ENCODE data around the gene PRSS21.

Gene PRSS21

DNA sequence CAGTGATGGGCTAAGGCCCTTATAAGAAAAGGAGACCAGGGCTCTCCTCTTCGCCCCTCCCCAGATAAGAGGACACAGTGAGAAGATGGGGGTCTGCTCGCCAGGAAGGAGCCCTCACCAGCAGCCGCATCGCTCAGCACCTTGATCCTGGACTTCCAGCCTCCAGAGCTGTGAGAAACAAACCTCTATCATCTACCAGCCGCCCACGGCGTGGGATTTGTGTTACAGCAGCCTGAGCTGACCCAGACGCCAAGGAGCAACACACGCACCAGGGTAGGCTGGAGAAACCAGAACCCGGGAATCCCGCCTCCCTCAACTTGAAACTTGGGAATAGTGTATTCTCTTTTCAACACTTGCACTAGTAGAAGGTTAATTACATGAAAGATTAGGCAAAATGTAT is 8.9 kb downstream of the PRSS21 start:
- no peak for DNase-seq (ENCODE audit: low spot score)

- DNase-seq (ENCODE audit: low spot score) = no peak
Observed at GRCh38 chr16:2826591-2827373, 9.7 kb downstream of the PRSS21 start.

DNA sequence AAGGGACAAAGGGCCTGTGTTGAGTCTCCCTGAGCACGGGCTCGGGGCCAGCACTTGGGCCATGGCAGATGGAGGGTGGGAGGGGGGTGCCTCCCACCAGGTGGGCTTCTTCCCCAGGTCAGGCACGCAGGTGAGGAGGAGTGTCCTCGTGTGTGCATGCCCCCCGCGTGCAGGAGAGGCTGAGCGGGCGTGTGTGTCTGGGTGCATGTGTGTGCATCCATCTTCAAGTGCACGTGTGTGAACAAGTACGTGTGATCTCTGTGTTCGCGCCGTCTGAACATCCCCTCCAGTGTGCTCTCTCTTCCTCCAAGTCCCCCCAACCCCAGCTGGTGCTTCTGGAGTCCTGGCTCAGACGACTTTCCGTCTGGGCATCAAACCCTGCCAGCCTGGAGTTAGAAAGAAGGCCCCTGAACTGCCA is 10.3 kb downstream of the PRSS21 start:
- no peak for DNase-seq (ENCODE audit: low spot score)

DNA sequence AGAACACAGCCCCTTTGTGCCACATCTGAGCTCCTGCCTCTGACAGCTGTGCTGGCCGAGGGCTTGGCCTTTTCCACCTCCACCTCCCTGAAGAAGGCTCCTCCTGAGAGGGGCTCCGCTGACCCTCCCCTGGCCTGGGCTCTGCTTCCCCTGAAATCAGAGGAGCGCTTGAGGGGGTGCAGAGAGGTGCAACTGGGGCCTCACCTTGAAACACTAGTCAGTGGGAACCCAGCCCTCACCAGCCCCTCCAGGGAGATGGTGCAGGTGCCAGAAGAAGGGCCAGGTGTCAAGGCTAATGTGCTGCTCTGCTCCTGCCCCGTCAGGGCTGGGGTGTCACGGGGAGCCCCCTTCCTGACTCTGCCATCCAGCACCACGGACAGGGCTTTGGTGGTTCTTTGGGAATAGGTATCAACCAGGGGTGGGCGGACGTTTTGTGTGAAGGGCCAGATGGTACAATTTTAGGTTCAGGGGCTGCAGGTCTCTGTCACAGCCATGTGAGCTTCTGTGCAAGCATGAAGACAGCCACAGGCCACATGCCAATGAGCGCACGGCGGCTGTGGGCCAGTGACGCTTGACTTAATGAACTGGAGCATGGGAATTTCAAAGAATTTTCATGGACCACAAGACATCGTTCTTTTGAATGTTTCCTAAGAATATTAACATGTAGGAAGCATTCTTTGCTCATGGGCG is 10.9 kb downstream of the PRSS21 start:
- no peak for DNase-seq (ENCODE audit: low spot score)

GRCh38 chr16:2828521-2828840 is 11.4 kb downstream of the PRSS21 start:
- DNase-seq (ENCODE audit: low spot score) = no peak

DNA sequence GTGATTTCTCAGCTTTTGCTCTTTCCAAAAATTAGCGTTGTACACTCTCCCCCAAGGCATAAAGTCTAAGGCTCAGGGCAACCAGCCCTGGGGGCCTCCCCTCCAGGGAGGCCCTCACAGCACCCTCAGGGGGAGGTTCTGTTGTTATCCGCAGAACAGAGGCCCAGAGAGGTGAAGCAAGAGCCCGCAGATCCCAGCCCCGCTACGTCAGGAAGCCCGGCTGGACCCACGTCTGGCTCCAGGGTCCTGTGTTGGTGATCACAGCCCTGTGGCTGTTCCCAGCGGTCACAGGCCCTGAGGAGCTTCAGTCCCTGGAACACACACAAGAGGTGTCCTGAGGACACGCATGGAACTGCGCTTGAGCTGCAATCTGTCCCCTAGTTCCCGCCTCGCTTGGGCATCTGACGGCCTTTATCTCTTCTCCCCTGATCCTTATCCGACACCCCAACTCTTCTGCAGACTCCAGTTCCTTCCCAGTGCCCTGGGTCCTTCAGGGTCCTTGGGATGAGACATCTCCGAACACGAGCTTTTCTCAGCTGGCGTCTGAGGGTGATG is 11.9 kb downstream of the PRSS21 start:
- DNase-seq (ENCODE audit: low spot score) = no peak

GRCh38 chr16:2829501-2830354 is 12.7 kb downstream of the PRSS21 start, which contains the start of gene ZG16B:
Gene ZG16B, plus strand, starts transcription at chr16:2830303. Its CDS starts 139 bp downstream, at chr16:2830442.
- no peak for DNase-seq (ENCODE audit: low spot score)

- no peak for DNase-seq (ENCODE audit: low spot score)
Observed at GRCh38 chr16:2830355-2830695, 13.3 kb downstream of the PRSS21 start.

DNA sequence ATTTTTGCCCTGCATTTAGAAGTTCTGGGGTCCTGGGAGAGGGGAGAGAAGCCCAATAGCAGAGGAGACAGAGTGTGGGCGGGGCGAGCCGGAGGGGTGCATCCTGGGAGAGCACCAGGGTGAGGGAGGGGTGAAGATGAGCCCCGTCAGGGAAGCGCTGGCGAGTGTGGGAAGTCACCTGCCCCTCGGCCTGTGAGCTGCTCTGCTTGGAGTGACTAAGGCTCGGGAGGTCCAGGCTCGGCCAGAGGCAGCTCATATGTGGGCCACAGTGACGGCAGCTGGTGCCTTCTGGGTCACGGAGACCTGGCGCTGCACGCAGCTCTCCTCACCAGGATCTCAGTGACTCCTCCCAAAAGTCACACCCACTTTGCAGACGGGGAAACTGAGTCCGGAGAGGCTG is 14.2 kb downstream of the PRSS21 start:
- DNase-seq (ENCODE audit: low spot score) = no peak

- DNase-seq (ENCODE audit: low spot score) = no peak
Observed at GRCh38 chr16:2833776-2834175, 16.7 kb downstream of the PRSS21 start.

GRCh38 chr16:2834968-2835367 is 17.9 kb downstream of the PRSS21 start:
- no peak for DNase-seq (ENCODE audit: low spot score)

DNA sequence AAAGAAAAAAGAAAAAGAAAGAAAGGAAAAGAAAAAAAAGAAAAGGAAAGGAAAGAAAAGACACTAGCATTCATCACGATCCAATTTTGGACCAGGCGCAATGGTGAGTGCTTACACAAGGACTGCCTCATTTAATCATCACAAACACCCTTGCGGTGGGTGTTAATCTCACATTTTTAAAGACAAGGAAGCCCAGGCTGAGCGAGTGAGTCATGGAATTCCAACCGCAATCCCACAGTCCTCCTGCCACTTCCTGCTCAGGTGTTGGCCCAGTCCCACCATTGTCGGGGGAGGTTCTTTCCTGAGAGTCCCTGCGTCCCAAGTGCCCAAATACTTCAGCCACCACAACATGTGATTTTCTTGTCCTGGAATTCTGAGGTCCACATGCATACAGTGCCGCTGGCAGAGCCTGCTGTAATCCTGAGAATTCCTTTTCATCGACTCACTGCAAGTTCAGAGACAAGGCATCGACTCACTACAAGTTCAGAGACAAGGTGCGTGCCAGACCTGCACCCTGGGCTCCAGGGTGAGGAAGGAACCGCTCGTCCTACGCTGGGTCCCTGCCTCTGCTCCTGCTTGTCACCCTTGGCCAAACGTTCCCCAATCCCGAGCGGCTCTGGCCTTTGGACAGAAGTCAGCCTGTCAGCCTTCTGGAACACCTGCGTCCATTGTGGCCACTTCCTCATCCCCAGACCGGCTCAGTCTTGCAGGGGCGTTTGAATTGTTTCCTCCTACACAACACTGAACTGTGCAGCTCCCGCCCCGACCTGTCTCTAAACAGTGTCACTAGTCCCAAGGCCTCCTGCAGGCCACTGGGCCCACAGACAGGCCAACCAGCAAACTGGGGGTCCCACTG is 18.8 kb downstream of the PRSS21 start:
- peak; percentile 94 for DNase-seq (ENCODE audit: low spot score)

GRCh38 chr16:2836646-2837508 is 19.8 kb downstream of the PRSS21 start:
- DNase-seq (ENCODE audit: low spot score) = no peak

DNA sequence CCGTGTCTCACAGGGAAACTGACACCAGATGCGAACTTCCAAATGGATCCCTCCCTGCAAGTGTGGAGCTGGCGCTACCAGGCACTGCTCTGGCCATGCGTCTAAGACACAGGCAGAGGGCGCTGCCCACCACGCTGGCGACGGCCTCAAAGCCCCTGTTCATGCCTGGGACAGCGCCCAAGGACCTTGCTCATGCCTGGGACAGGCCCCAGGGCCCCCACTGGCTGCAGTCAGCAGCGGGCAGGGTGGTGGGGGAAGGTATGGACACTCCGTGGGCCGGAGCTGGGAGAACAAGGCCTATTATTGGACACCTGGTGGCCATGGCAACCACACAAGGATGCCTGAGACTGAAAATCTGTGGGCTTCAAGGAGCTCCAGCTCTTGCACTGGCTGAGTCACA is 21.9 kb downstream of the PRSS21 start:
- peak; percentile 89 for DNase-seq (ENCODE audit: low spot score)

GRCh38 chr16:2839650-2840450 is 22.8 kb downstream of the PRSS21 start:
- no peak for DNase-seq (ENCODE audit: low spot score)

DNA sequence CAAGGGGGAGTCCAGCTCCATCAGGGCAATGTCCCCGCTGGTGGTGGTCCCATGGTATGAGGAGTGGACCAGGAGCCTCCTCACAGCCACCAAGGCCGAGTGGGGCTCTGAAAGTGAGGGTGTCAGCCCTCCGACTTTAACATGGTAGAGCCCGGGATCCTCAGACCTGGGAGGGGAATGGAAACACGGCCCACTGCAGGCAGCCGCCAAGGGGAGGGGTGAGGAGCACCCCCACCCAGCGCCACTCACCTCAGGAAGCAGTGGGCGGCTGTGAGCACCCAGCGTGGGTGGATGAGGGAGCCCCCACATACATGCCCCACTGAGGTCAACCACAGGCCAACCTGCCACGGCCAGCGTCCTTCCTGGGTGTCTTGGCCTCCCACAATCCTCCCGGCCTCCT is 23.9 kb downstream of the PRSS21 start:
- DNase-seq (ENCODE audit: low spot score) = no peak

DNA sequence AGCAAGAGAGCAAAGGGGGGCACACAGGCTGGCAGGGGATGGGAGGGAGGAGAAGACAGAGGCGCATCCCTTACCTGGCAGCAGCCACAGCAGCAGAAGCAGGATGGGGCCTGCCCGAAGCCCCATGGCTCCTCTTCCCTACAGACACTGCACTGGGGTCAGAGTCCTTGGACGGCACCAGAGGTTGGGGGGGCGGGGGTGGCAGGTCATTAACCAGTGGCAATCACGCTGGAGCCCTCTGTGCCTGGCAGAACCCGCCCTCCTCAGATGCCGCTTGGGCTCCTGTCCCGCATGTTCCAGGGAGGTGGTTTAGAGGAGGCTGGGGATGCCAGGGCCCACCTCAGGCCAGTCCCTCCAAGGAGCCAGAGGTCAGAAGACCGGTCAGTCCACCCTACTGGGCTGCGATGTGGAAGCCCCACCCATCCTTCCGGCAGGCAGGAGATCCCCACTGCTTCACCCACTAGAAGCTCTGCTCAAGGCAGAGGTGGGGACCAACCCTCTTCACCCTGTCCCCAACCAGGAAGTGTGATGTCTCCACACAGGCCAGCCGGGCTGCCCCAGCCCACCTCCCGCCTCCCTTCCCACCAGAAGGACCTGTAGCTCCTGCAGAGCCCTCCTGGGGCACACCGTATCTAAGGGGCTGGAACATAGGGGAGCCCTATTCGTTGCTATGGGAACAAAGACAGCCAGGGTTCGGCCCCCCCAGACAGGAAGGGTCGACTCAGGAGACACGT is 24.7 kb downstream of the PRSS21 start:
- DNase-seq (ENCODE audit: low spot score) = no peak

DNA sequence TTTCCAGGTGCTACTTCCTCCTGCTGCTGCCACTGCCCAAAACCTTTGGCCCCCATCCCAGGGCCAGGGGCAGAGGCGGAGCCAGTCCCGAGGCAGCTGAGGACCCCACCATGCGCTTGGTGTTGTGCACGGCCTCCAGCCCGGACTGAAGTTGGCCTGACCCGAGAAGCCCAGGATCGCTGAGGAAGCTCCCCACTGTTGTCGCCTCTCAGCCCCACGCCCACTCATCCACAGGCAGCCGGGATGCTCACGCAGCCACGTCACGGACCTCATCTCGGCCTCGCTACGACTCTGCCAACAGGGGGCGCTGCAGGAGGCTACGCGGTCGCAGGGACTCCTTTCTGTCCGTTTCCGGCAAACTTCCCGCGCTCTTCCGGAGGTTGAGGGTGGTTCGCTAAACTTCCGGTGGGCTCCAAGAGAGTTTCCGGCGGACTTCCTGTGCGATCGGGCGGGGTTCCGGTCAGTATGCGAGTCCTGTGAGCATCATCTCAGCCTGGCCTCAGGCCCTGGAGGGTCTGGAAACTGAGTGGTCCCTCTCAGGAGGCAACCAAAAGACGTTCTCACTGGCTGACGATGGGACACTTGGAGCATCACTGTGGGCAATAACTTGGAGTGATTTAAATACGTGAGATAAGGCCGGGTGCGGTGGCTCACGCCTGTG is 25.4 kb downstream of the PRSS21 start:
- DNase-seq (ENCODE audit: low spot score) = no peak

DNA sequence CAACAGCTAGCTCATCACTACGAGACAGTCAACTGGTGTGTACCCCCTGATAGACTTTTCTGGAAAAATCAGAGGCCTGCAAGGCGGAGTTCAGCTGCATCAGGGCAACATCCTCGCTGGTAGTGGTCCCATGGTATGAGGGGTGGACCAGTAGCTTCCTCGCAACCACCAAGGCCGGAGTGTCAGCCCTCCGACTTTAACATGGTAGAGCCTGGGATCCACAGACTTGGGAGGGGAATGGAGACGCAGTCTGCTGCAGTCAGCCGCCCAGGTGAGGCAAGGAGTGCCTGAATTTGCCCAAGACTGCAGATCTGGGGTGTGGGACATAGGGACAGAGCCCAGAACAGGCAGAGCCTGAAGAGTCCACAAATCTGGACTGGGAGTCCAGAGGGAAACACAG is 26.5 kb downstream of the PRSS21 start:
- no peak for DNase-seq (ENCODE audit: low spot score)

Data from GM03348 (cell line).